ENCODE measurements around the gene DHX36.

The DHX36 gene

DNA sequence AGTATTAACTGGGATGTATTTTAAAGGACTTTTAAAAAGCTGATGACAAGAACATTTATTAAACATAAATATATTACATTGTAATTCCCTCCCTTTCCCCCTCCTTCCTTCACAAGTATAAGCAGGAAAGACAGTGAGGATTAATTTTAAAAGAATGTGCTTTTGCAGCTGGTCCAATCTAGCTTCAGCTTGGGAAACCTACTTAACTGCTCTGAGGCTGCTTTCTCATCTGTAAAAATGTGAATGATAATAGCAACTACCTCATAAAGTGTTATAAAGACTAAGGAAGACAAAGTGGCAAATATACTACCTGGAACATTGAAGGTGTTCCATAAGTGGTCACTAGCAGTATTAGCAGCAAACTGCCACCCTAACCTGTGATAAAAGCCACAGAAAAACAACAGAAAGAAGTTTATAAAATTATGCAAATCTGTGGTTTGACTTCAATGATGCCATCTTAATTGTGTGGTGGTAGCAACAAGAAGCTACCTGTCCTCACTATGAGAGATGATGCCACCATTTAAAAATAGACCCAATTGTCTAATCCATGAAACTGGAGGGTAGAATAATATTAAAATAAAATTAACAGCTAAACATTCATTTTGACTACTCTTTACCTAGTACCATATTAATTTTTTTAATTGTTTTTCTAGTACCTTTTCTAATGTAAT, 20.0 kb downstream of the DHX36 start:
- H3K27me3 ChIP-seq (replicated peaks) = no peaks in the 10 kb centered on the region
- in situ Hi-C loops (cut with HindIII; ENCODE audit: low pct_ligation_motif_present, low sequenced_read_pairs) = no loop called here
- no peak for DNase-seq
- TF ChIP-seq CTCF (IDR thresholded peaks at IDR 0.05; ENCODE audit: low read depth, low read length, missing control alignments) = no peak
- no peak overlapping the region for H3K27ac ChIP-seq
- peaks cover 33% of the 10 kb centered on the region for H3K36me3 ChIP-seq (replicated peaks)
- no peak overlapping the region for H3K4me3 ChIP-seq (ENCODE audit: low read depth, low read length)

- no peak for DNase-seq
- no peak overlapping the region for H3K27ac ChIP-seq
- TF ChIP-seq CTCF (IDR thresholded peaks at IDR 0.05; ENCODE audit: low read depth, low read length, missing control alignments) = no peak
- H3K27me3 ChIP-seq (replicated peaks) = no peaks in the 10 kb centered on the region
- in situ Hi-C loops (cut with HindIII; ENCODE audit: low pct_ligation_motif_present, low sequenced_read_pairs) = no loop called here
- H3K4me3 ChIP-seq (ENCODE audit: low read depth, low read length) = no peak overlapping the region
- H3K36me3 ChIP-seq (replicated peaks) = peaks cover 41% of the 10 kb centered on the region
These were observed 22.7 kb downstream of the DHX36 start for GRCh38 chr3:154301561-154301960.

- TF ChIP-seq CTCF (IDR thresholded peaks at IDR 0.05; ENCODE audit: low read depth, low read length, missing control alignments) = no peak
- in situ Hi-C loops (cut with HindIII; ENCODE audit: low pct_ligation_motif_present, low sequenced_read_pairs) = no loop called here
- no peak for DNase-seq
- Histone ChIP-seq H3K36me3 (replicated peaks) (peaks cover 34% of the 10 kb centered on the region), H3K27me3 (replicated peaks) (no peaks in the 10 kb centered on the region), H3K4me3 (ENCODE audit: low read depth, low read length) (no peak overlapping the region), H3K27ac (no peak overlapping the region)
These were observed 30.3 kb downstream of the DHX36 start for GRCh38 chr3:154294016-154294415.

- in situ Hi-C loops (cut with HindIII; ENCODE audit: low pct_ligation_motif_present, low sequenced_read_pairs) = no loop called here
- H3K36me3 ChIP-seq (replicated peaks) = peaks cover 29% of the 10 kb centered on the region
- no peak for TF ChIP-seq CTCF (IDR thresholded peaks at IDR 0.05; ENCODE audit: low read depth, low read length, missing control alignments)
These were observed 34.1 kb downstream of the DHX36 start for GRCh38 chr3:154290187-154290586.

DNA sequence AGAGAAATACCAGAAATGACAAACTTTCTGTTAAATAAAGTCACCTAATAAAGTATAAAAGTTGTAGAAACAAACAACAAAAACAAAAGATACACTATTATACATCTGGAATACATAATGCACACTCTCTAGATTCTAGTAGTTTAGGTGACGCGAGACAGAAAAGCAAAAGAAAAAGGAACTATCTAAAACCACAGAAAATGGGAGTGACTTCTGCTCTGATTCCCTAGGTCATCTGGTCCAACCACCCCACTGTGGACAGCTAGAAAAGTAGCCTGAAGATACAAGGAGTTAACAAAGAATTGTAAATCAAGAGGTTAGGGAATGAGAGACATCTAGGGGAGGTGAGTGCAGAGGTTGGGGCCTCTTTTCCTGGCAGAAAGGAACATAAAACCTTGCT, 39.1 kb downstream of the DHX36 start:
- no peaks in the 10 kb centered on the region for H3K27me3 ChIP-seq (replicated peaks)
- in situ Hi-C loops (cut with HindIII; ENCODE audit: low pct_ligation_motif_present, low sequenced_read_pairs) = no loop called here
- DNase-seq = no peak
- no peak overlapping the region for H3K27ac ChIP-seq
- H3K4me3 ChIP-seq (ENCODE audit: low read depth, low read length) = no peak overlapping the region
- peaks cover 44% of the 10 kb centered on the region for H3K36me3 ChIP-seq (replicated peaks)
- TF ChIP-seq CTCF (IDR thresholded peaks at IDR 0.05; ENCODE audit: low read depth, low read length, missing control alignments) = no peak

More at GRCh38 chr3:154290187-154290586, 34.1 kb downstream of the DHX36 start:
- Histone ChIP-seq H3K27ac (no peak overlapping the region), H3K27me3 (replicated peaks) (no peaks in the 10 kb centered on the region), H3K4me3 (ENCODE audit: low read depth, low read length) (no peak overlapping the region)
- no peak for DNase-seq

GRCh38 chr3:154280161-154280560, 44.1 kb downstream of the DHX36 start:
- H3K4me3 ChIP-seq (ENCODE audit: low read depth, low read length) = no peak overlapping the region
- in situ Hi-C loops (cut with HindIII; ENCODE audit: low pct_ligation_motif_present, low sequenced_read_pairs) = no loop called here
- no peaks in the 10 kb centered on the region for H3K27me3 ChIP-seq (replicated peaks)
- no peak for DNase-seq
- no peak overlapping the region for H3K27ac ChIP-seq
- TF ChIP-seq CTCF (IDR thresholded peaks at IDR 0.05; ENCODE audit: low read depth, low read length, missing control alignments) = no peak
- peaks cover 45% of the 10 kb centered on the region for H3K36me3 ChIP-seq (replicated peaks)
